PC-3 (cell line): Measurements from ENCODE around the gene PLAGL2.

Source experiments
- CTCF ChIP-seq: fragments of 300-600 bp; sonication (generic); conservative IDR thresholded peaks from 2 replicates; pipeline ENCODE4 v1.5.1; 2017; ENCODE audit warnings: antibody characterized with exemption, low read depth, mild to moderate bottlenecking, low read length
- EZH2 ChIP-seq: fragments of 300-600 bp; sonication (generic); IDR thresholded peaks from one replicate; pipeline ENCODE4 v1.6.1; 2017; ENCODE audit warnings: antibody characterized with exemption, mild to moderate bottlenecking, low read length; ENCODE audit not compliant: unreplicated experiment

GRCh38 chr20:32236819-32237218, 29.3 kb upstream of the PLAGL2 start:
- TF ChIP-seq CTCF (no peak), EZH2 (no peak)
